Naive thymus-derived CD8-positive, alpha-beta T cell (primary cell): ENCODE measurements around the gene METTL24. TPM values are rescaled to one million over a fixed set of nuclear protein-coding genes. Genes with fewer than 3 reads are reported as not detected.
A peak's percentile ranks its signal among the peaks of the same experiment; 100 is the strongest.
"Not testable (repeated sequence)": the region's sequence is repeated elsewhere in the genome, so short reads cannot be mapped to it uniquely, and the experiment has no call there.

Experiments used
- ATAC-seq, 2 donors: fragments of 150-1000 bp; cut with Tn5 transposase in 1 of 2; sonication (Bioruptor Pico), chemical (Tn5 transposase) in 1 of 2; 1 replicate in 1 of 2; 2 replicates in 1 of 2; pipeline ENCODE4 v1.10.0; 2021; ENCODE audit warnings: mild to moderate bottlenecking in 2 of 2, moderate library complexity in 2 of 2
- POLR2A ChIA-PET: fragments of 350-600 bp; sonication (Branson Sonifier 250); formaldehyde crosslinking; loops from one replicate; lab custom pipeline; 2021; ENCODE audit warnings: antibody characterized with exemption; lab: Charles Lee
- DNase-seq, 10 donors: peaks; one replicate each; pipeline versions ENCODE4 v3.0.0 to v3.0.0-alpha.2; 2020 to 2022
- H3K27ac Mint-ChIP-seq, 10 donors: one replicate each; pipeline ENCODE4 v1.8.0; 2020 to 2022; ENCODE audit warnings: mild to moderate bottlenecking in 10 of 10, mixed read lengths in 10 of 10, moderate library complexity in 4 of 10, inconsistent platforms in 1 of 10
- H3K27me3 Mint-ChIP-seq, 5 donors: one replicate each; pipeline ENCODE4 v1.8.0; 2021 to 2022; ENCODE audit warnings: mixed read lengths in 5 of 5
- H3K36me3 Mint-ChIP-seq, 3 donors: one replicate each; pipeline ENCODE4 v1.8.0; 2020 to 2022; ENCODE audit warnings: mixed read lengths in 3 of 3, mild to moderate bottlenecking in 2 of 3, inconsistent platforms in 1 of 3
- H3K4me1 Mint-ChIP-seq, 4 donors: one replicate each; pipeline ENCODE4 v1.8.0; 2021 to 2022; ENCODE audit warnings: mixed read lengths in 4 of 4
- H3K4me3 Mint-ChIP-seq, 10 donors: one replicate each; pipeline ENCODE4 v1.8.0; 2020 to 2022; ENCODE audit warnings: mild to moderate bottlenecking in 10 of 10, mixed read lengths in 10 of 10, moderate library complexity in 6 of 10, inconsistent platforms in 1 of 10
- H3K9me3 Mint-ChIP-seq, 9 donors: one replicate each; pipeline ENCODE4 v1.8.0; 2020 to 2022; ENCODE audit warnings: mixed read lengths in 9 of 9, mild to moderate bottlenecking in 3 of 9, inconsistent platforms in 1 of 9, moderate library complexity in 1 of 9
- polyA plus RNA-seq, 3 donors: library from polyadenylated mRNA; unstranded; fragments of 300-500 nt; fragmentation: Illumina TruSeq; gene quantifications; one replicate each; pipeline ENCODE4 v1.2.3, GENCODE V29; 2021
- total RNA-seq, 8 experiments: library from RNA in 2 of 8; stranded (reverse) in 2 of 8; gene quantifications; one replicate each; pipeline ENCODE4 v1.2.3 and lab custom pipeline; 2021 to 2026

METTL24 gene
- total and polyA plus RNA-seq, 5 experiments from 2014 or later: 0.58 to 2.0 (median 1.2) TPM; not detected in 1

DNA sequence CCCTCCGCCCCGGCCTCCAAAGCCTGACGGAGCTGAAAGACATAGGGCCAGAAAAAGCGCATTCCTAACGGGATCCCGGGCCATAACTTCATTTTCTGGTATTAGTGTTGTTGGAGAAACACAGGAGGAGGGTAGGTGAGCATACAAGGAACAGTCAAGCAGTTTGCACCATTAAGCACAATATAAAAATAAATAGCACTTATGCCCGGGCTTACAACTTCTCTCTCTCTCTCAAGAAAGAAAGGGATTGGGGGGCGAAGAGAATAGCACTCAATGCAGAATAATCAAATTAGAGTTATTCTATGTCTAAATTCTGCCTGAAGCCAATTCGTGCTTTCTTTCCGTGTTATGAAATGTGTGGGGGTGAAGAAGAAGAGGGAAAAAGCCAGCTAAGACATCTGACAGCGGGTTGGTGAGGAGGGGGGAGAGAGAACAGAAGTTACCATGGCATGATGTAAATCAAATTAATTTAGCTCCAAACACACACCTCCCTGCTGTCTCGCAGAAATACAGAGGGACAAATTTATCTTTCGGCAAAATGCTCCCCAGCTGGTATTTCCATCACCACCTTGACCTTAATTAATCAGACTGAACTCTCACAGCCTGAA, 508 bp upstream of the METTL24 start:
- Mint-ChIP-seq H3K27ac (peak overlapping the region in 5 of 10 donors; percentile 17 to 83 (median 60)), H3K4me1 (peaks cover 14 to 30% (median 19%) of the 10 kb centered on the region in 4 donors), H3K27me3 (peaks cover 0 to 34% (median 7%) of the 10 kb centered on the region in 5 donors), H3K4me3 (peak overlapping the region; percentile 66 to 83 (median 74)), H3K9me3 (no peaks in the 10 kb centered on the region), H3K36me3 (no peaks in the 10 kb centered on the region)
- POLR2A ChIA-PET: interaction anchor here (1.0 to 2.0 kb wide), 3 partner anchors 7 to 178 kb away, joined by 3 to 5 read pairs (median 4); partner anchors contain the start of gene CDC40
- no peak for DNase-seq
- no peak for ATAC-seq

- H3K9me3 Mint-ChIP-seq: no peaks in the 10 kb centered on the region
- POLR2A ChIA-PET: interaction anchor here (1.6 to 2.0 kb wide), 2 partner anchors 8 to 33 kb away, joined by 3 to 5 read pairs; no protein-coding TSS in a partner anchor
- DNase-seq: no peak
- peak overlapping the region; percentile 8 to 94 (median 92) for H3K27ac Mint-ChIP-seq
- ATAC-seq: peak in 1 of 2 donors; percentile 37
- peaks cover 11 to 30% (median 19%) of the 10 kb centered on the region in 4 donors for H3K4me1 Mint-ChIP-seq
- no peaks in the 10 kb centered on the region for H3K36me3 Mint-ChIP-seq
- H3K4me3 Mint-ChIP-seq: peak overlapping the region; percentile 75 to 97 (median 93)
- peaks cover 0 to 32% (median 7%) of the 10 kb centered on the region in 5 donors for H3K27me3 Mint-ChIP-seq
Measured at GRCh38 chr6:110357298-110357663, 868 bp downstream of the METTL24 start.

- DNase-seq: no peak
- H3K9me3 Mint-ChIP-seq: no peaks in the 10 kb centered on the region
- POLR2A ChIA-PET: interaction anchor here (1.6 to 2.0 kb wide), 2 partner anchors 9 to 33 kb away, joined by 3 to 5 read pairs; no protein-coding TSS in a partner anchor
- peak overlapping the region; percentile 75 to 97 (median 93) for H3K4me3 Mint-ChIP-seq
- H3K27me3 Mint-ChIP-seq: peaks cover 0 to 31% (median 7%) of the 10 kb centered on the region in 5 donors
- H3K4me1 Mint-ChIP-seq: peaks cover 11 to 30% (median 19%) of the 10 kb centered on the region in 4 donors
- H3K36me3 Mint-ChIP-seq: no peaks in the 10 kb centered on the region
- no peak for ATAC-seq
- H3K27ac Mint-ChIP-seq: peak overlapping the region in 8 of 10 donors; percentile 17 to 91 (median 70)
Measured at GRCh38 chr6:110356778-110357177, 1.4 kb downstream of the METTL24 start.

DNA sequence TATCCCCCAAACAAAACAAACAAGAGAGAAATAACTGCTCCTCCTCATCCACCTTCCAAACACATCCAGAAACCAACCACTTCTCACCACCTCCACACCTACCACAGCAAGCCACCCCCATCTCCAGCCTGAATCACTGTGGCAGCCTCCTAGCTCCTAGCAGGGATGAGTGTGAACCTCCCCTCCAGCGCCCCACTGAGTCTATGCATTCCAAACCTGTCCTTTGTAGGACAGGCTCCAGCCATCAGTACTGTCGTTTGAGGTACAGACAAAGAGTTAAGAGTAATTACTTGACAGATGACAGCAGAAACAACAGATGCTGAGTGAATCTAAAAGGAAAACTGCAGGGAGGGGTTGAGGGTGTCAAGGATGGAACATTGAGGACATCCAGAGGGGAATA, 2.4 kb downstream of the METTL24 start:
- no peaks in the 10 kb centered on the region for H3K36me3 Mint-ChIP-seq
- ATAC-seq (no peak), DNase-seq (no peak)
- POLR2A ChIA-PET: interaction anchor here (0.5 to 1.6 kb wide), 2 partner anchors 34 to 1127 kb away, joined by 3 read pairs; partner anchors contain the start of gene REV3L
- H3K4me1 Mint-ChIP-seq: peaks cover 11 to 30% (median 19%) of the 10 kb centered on the region in 4 donors
- H3K27me3 Mint-ChIP-seq: peaks cover 0 to 30% (median 7%) of the 10 kb centered on the region in 5 donors
- no peaks in the 10 kb centered on the region for H3K9me3 Mint-ChIP-seq
- peak overlapping the region in 6 of 10 donors; percentile 0 to 75 (median 20) for H3K4me3 Mint-ChIP-seq
- no peak overlapping the region for H3K27ac Mint-ChIP-seq

DNA sequence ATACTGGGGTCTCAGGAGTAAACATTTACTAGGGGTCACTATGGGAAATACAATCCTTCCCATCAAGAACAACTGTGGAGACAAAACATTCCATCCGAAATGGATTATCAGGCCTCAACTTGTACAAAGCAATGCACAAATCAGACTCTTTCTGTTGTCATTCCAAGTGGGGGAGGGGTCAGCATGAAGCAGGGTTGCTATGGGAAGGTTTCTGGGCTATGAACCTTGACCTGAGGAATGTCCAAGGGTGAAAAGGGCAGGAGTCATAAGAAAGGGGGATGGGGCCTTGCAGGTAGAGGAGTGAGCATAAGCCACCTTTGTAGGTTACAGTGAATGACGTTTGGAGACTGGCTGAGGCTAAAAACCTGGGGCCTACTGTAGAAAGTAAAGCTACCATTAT, 3.1 kb downstream of the METTL24 start:
- DNase-seq: no peak
- peaks cover 0 to 26% (median 7%) of the 10 kb centered on the region in 5 donors for H3K27me3 Mint-ChIP-seq
- no peak overlapping the region for H3K27ac Mint-ChIP-seq
- POLR2A ChIA-PET: no interaction called here
- no peak for ATAC-seq
- H3K4me3 Mint-ChIP-seq: no peak overlapping the region
- no peaks in the 10 kb centered on the region for H3K36me3 Mint-ChIP-seq
- H3K9me3 Mint-ChIP-seq: no peaks in the 10 kb centered on the region
- peaks cover 11 to 30% (median 19%) of the 10 kb centered on the region in 4 donors for H3K4me1 Mint-ChIP-seq

DNA sequence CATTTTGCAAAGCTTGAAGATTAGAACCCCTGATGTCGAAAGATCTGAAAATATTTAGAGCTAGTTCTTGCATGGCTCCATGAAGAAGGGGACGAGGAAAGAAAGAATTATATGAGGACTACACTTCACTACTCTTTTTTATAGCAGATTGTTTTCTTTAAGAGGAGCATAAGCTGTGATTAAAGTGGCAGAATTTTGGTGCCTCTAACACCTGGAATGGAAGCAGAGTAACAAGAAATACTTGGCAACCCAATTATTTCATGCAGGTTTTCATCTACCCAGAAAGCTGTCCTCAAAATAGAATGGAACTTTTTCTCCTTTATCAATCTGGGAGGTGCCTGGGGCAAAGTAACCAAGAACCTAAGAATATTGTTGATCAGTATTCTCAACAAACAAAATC, 4.0 kb downstream of the METTL24 start:
- Mint-ChIP-seq H3K9me3 (no peaks in the 10 kb centered on the region), H3K27ac (no peak overlapping the region), H3K36me3 (no peaks in the 10 kb centered on the region), H3K27me3 (peaks cover 0 to 21% (median 7%) of the 10 kb centered on the region in 5 donors), H3K4me1 (peaks cover 11 to 29% (median 19%) of the 10 kb centered on the region in 4 donors), H3K4me3 (no peak overlapping the region)
- DNase-seq (no peak), ATAC-seq (no peak)
- POLR2A ChIA-PET: interaction anchor here (0.7 kb wide), 1 partner anchor 35 kb away, joined by 3 read pairs; no protein-coding TSS in a partner anchor

DNA sequence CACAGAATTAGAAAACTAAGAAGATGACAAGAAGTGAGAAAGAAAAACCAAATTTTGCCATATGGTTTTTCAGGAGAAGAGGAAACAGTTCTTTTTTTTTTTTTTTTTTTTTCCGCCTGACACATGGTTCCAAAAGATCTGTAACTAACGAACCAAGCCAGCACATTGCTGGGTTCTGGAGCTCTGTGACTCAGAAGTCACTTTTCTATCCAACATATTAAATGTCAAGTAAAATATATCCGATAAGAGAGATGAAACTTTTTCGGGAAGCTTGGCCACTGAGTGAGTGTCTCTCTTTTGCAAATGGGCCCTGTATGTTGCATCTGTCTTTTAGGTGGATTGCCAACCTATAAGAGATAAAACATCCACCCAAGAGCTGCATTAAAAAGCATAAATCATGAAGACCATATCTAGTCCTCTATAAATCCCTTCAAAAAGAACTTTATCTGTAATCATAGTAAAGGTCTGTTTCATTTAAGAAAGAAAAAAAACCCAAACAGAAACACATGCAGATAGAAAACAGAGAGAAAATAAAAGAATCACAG, 4.6 kb downstream of the METTL24 start:
- DNase-seq (no peak), ATAC-seq (no peak)
- no peak overlapping the region for H3K27ac Mint-ChIP-seq
- H3K27me3 Mint-ChIP-seq: peaks cover 0 to 15% (median 6%) of the 10 kb centered on the region in 5 donors
- H3K36me3 Mint-ChIP-seq: no peaks in the 10 kb centered on the region
- no peaks in the 10 kb centered on the region for H3K9me3 Mint-ChIP-seq
- peaks cover 11 to 23% (median 17%) of the 10 kb centered on the region in 4 donors for H3K4me1 Mint-ChIP-seq
- H3K4me3 Mint-ChIP-seq: no peak overlapping the region
- POLR2A ChIA-PET: interaction anchor here (0.7 kb wide), 2 partner anchors 12 to 35 kb away, joined by 3 to 7 read pairs; no protein-coding TSS in a partner anchor

- no peak overlapping the region for H3K27ac Mint-ChIP-seq
- H3K4me1 Mint-ChIP-seq: peaks cover 11 to 22% (median 15%) of the 10 kb centered on the region in 4 donors
- DNase-seq (no peak), ATAC-seq (no peak)
- peaks cover 0 to 14% (median 6%) of the 10 kb centered on the region in 5 donors for H3K27me3 Mint-ChIP-seq
- H3K4me3 Mint-ChIP-seq: no peak overlapping the region
- POLR2A ChIA-PET: no interaction called here
- H3K9me3 Mint-ChIP-seq: no peaks in the 10 kb centered on the region
- no peaks in the 10 kb centered on the region for H3K36me3 Mint-ChIP-seq
Measured at GRCh38 chr6:110352563-110353262, 5.4 kb downstream of the METTL24 start.

DNA sequence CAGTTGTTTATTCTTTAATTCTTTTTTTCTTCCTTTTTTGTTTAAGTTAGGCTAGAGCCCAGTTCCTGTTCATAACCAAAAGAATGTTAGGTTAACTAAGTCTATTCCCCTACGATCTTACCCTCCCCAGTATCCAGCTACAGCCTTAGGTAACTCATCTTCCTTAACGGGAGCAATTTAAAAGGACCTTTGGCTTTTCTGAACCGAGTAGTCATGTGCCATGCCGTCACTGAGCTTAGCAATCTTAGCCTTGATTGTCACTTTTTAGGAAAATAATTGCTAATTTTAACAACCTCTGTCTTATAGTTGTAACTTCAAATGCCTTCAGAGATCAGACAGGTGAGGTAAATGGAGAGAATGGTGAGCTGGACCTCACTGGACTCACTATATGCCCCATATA, 6.2 kb downstream of the METTL24 start:
- Mint-ChIP-seq H3K27me3 (peaks cover 0 to 11% (median 6%) of the 10 kb centered on the region in 5 donors), H3K36me3 (no peaks in the 10 kb centered on the region), H3K9me3 (no peaks in the 10 kb centered on the region), H3K27ac (no peak overlapping the region), H3K4me3 (no peak overlapping the region), H3K4me1 (peaks cover 6 to 16% (median 8%) of the 10 kb centered on the region in 4 donors)
- POLR2A ChIA-PET: no interaction called here
- ATAC-seq: no peak
- DNase-seq: no peak

GRCh38 chr6:110351546-110351945, 6.6 kb downstream of the METTL24 start:
- POLR2A ChIA-PET: no interaction called here
- no peak for ATAC-seq
- H3K4me3 Mint-ChIP-seq: no peak overlapping the region
- H3K27me3 Mint-ChIP-seq: peaks cover 0 to 7% (median 4%) of the 10 kb centered on the region in 5 donors
- H3K36me3 Mint-ChIP-seq: no peaks in the 10 kb centered on the region
- DNase-seq: no peak
- H3K9me3 Mint-ChIP-seq: no peaks in the 10 kb centered on the region
- H3K4me1 Mint-ChIP-seq: peaks cover 2 to 11% (median 4%) of the 10 kb centered on the region in 4 donors
- no peak overlapping the region for H3K27ac Mint-ChIP-seq

DNA sequence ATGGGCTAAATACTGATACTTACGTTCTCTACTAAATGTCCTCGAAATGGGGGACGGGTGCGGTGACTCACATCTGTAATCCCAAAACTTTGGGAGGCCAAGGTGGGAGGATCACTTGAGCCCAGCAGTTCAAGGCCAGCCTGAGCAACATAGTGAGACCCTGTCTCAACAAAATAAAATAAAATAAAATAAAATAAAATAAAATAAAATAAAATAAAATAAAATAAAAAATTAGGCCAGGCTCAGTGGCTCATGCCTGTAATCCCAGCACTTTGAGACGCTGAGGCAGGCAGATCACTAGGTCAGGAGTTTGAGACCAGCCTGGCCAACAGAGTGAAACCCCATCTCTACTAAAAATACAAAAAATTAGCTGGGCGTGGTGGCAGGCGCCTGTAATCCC, 7.6 kb downstream of the METTL24 start:
- ATAC-seq, POLR2A ChIA-PET, DNase-seq, H3K4me1 Mint-ChIP-seq, H3K9me3 Mint-ChIP-seq, H3K27me3 Mint-ChIP-seq, H3K36me3 Mint-ChIP-seq, H3K27ac Mint-ChIP-seq, H3K4me3 Mint-ChIP-seq: not testable (repeated sequence)

GRCh38 chr6:110348961-110349690, 9.0 kb downstream of the METTL24 start:
- POLR2A ChIA-PET: no interaction called here
- H3K27ac Mint-ChIP-seq: no peak overlapping the region
- no peak for ATAC-seq

More at GRCh38 chr6:110348961-110349690, 9.0 kb downstream of the METTL24 start:
- Mint-ChIP-seq H3K36me3 (no peaks in the 10 kb centered on the region), H3K4me1 (peaks cover 0 to 6% (median 1%) of the 10 kb centered on the region in 4 donors), H3K4me3 (no peak overlapping the region), H3K9me3 (no peaks in the 10 kb centered on the region), H3K27me3 (no peaks in the 10 kb centered on the region)
- no peak for DNase-seq
